GM15510 (cell line): ENCODE measurements around the gene HDGF.

ENCODE experiments used
- POLR2A ChIP-seq: IDR thresholded peaks from 3 replicates; pipeline ENCODE4 v1.6.1; 2011; ENCODE audit warnings: borderline replicate concordance; ENCODE audit not compliant: insufficient read length; ENCODE audit errors: extremely low read depth

HDGF gene

DNA sequence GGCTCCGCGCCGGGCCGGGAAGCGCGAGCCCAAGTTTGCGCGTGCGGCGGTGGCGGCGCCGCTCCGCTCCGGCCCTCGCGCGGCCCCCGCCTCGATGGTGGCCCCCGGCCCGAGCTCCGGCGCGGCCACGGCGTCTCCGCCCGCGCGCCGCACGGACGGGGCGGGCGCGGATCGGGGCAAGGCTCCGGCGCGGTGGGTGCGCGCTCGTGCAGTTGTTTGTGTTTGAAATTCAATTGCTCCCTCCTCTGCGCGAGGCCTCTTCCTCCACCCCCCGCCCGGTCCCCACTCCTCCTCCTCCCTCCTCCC lies at the start of gene HDGF:
HDGF (minus strand) TSS at position 225 of the 306 bp plus-strand sequence. CDS start 246 bp downstream, outside the sequence.
- peak; percentile 50 for TF ChIP-seq POLR2A

- TF ChIP-seq POLR2A, result no peak
Measured at GRCh38 chr1:156797212-156797871, 45.9 kb upstream of the HDGF start.

GRCh38 chr1:156796340-156797097 lies 45.0 kb upstream of the HDGF start:
- no peak for TF ChIP-seq POLR2A

GRCh38 chr1:156795787-156796186 lies 44.3 kb upstream of the HDGF start:
- TF ChIP-seq POLR2A, result no peak

GRCh38 chr1:156795374-156795733 lies 43.9 kb upstream of the HDGF start:
- TF ChIP-seq POLR2A, result no peak

DNA sequence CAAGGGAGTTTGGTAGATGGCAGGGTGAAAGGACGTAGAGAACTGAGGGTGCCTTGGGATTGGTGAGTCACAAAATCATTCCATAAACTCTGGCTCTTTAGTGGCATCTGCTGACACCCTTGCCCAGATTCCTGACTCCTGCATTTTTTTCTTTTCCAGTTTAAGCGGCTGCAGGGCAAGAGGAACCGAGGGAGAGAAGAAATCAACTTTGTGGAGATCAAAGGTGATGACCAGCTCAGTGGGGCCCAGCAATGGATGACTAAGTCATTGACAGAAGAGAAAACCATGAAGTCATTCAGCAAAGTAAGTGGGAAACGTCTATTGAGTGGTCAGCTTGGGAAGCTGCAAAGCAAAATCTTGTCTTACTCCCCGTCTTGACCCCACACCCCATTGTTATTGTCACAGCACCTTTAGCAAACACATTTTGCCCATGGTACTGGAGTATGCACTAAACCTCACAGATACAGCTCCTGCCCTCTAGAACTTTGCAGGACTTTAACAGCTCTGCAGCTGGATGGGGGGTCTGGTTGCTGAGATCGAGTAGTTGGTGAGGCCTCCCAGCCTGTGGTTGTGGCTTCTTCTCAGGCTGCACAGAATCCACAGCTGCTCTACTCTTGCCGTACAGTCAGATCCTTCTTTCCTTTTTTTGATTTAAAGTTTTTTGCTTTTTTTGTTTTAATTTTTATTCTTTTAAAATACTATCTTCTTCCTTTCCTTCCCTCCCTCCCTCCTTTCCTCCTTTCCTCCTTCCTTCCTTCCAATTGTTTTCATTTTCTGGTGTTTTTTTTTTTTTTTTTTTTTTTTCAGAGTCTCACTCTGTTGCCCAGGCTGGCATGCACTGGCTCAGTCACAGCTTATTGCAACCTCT lies 43.3 kb upstream of the HDGF start:
- no peak for TF ChIP-seq POLR2A

- TF ChIP-seq POLR2A, result no peak
Measured at GRCh38 chr1:156789621-156790318, 38.3 kb upstream of the HDGF start.

DNA sequence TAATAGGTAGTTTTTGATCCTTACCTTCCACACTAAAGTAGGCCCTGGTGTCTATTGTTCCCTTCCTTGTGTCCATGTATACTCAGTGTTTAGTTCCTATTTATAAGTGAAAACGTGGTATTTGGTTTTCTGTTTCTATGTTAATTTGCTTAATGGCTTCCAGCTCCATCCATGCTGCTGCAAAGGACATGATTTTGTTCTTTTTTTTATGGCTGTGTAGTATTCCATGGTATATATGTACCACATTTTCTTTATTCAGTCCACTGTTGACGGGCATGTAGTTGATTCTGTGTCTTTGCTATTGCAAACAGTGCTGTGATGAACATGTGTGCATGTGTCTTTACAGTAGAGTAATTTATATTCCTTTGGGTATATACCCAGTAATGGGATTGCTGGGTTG lies 36.7 kb upstream of the HDGF start:
- TF ChIP-seq POLR2A, result no peak

DNA sequence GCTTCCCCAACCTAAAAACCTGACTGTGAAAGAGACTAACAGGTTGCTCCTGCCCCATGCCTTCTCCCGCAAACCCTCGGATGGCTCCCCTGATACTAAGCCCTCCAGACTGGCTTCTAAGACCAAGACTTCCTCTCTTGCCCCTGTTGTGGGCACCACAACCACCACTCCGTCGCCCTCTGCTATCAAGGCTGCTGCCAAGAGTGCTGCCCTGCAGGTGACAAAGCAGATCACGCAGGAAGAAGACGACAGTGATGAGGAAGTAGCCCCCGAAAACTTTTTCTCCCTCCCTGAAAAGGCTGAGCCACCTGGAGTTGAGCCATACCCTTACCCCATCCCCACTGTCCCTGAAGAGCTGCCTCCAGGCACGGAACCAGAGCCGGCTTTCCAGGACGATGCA lies 35.2 kb upstream of the HDGF start:
- TF ChIP-seq POLR2A, result no peak

DNA sequence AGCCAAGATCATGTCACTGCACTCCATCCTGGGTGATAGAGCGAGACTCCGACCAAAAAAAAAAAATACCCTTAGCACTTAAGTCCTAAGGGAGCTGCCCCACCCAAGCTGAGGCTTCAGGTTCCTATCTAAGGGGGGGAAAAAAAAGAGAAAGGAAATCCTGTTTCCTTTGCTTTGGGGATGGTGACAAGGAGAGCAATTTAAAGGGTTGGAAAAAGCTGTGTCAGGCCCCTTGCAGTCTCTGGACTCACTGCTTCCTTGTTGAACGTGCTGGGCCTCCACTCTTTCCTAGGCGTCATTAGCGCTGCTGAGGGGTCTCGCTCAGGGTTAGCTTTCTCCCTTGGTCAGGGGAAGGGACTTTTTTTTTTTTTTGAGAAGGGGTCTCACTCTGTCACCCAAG lies 34.0 kb upstream of the HDGF start:
- no peak for TF ChIP-seq POLR2A

GRCh38 chr1:156781585-156782186 lies 30.2 kb upstream of the HDGF start:
- TF ChIP-seq POLR2A, result no peak

- TF ChIP-seq POLR2A, result no peak
Measured at GRCh38 chr1:156777573-156777972, 26.1 kb upstream of the HDGF start.

DNA sequence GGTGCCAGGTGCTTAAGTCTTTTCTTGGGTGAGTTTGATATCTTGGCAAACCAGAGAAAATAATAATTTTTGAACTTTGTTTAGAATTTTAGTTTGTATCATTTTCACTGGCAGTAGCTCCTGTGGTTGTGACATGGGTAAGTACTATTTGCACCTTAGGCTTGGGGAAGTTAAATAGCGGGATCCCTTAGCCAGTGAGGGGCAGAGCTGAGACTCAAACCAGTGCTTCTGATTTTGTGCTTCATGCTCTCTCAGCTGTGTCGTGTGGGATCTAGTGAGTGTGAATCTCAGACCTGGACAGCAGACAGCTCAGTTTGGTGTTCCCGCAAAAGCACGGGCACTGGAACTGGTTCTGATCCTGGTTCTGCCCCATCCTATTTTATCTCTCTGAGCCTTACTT lies 25.5 kb upstream of the HDGF start:
- TF ChIP-seq POLR2A, result no peak

DNA sequence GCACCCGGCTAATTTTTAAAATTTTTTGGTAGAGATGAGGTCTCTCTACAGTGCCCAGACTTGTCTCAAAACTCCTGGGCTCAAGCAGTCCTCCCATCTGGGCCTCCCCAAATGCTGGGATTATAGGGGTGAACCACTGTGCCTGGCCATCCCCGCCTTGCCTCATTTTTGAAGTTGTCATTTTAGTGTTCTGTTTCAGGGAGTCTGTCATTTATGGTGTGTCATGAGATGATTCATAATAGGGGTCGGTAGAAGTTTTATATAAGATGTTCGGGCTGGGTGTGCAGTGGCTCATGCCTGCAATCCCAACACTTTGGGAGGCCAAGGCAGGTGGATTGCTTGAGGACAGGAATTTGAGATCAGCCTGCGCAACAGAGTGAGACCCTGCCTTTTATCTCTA lies 24.3 kb upstream of the HDGF start:
- no peak for TF ChIP-seq POLR2A

DNA sequence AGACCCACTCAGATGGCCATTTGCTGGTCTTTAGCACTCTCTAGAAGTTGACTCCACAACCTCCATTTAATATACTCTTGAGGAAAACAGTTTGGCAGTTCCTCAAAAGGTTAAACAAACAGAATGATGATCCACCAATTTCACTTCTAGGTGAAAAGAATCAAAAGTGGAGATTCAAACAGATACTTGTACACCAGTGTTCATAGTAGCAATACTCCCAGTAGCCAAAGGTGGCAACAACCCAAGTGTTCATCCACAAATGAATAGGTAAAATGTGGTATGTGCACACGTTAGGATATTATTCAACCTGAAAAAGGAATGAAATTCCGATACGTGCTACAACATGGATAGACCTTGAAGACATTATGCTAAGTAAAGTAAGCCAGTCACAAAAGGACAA lies 22.1 kb upstream of the HDGF start:
- no peak for TF ChIP-seq POLR2A

DNA sequence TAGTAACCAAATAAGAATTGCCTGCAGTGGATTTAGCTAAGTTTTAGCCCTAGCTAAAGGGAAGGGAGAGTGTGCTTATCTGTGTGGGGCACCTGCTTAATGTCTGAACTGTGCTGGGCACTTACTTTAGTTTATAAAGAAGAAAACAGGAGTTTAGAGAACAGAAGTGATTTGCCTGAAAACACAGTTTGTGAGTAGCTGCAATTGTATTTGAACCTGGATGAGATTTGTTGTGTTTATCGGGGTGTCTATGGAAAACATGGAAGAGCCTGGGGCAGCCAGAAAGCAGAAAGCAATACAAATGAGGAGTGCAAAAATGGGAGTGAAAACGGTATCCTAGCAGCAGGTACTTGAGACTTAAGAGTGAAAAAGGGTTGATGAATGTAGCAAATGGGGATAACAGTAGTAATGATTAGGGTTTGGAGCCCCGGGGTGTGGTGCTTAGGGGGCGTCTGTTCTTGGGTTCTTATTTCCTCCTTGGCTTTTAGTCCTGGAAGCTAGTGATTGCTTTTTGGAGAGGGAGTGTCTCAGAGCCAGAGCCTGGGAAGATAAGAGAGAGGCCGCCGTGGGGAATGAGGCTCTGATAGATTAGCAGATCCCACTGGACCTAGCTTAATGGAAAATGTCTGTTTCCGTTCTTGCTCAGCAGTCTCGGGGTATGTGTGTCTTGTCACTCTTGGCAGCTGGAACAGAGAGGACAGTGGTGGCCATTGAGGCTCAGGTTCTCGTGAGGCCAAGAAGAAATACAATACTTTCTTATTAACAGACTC lies 21.4 kb upstream of the HDGF start:
- TF ChIP-seq POLR2A, result no peak
